Measurements from ENCODE around the gene XG.

XG gene

GRCh38 chrX:2829469-2830246 lies 77.8 kb downstream of the XG start:
- Histone ChIP-seq H3F3A (ENCODE audit: insufficient read depth) (no peaks in the 10 kb centered on the region), H3K9me2 (replicated peaks; ENCODE audit: insufficient read depth, low read length) (no peaks in the 10 kb centered on the region), H4K20me1 (ENCODE audit: low read depth, low read length) (no peaks in the 10 kb centered on the region), H3K36me3 (ENCODE audit: low read length) (no peaks in the 10 kb centered on the region), H3K4me2 (ENCODE audit: low read depth, low read length, poor library complexity, severe bottlenecking) (no peak overlapping the region), H3K4me3 (ENCODE audit: insufficient read depth, low read length, poor library complexity, severe bottlenecking) (no peak overlapping the region), H3K9me3 (ENCODE audit: insufficient read depth, low read length) (no peaks in the 10 kb centered on the region), H3K9ac (ENCODE audit: low read length) (no peak overlapping the region), H3K79me2 (ENCODE audit: insufficient read depth, low read length) (no peaks in the 10 kb centered on the region), H3K27me3 (ENCODE audit: low read length) (no peaks in the 10 kb centered on the region), H2AFZ (ENCODE audit: low read depth, low read length, severe bottlenecking) (no peak overlapping the region), H3K27ac (ENCODE audit: low read depth, low read length) (no peak overlapping the region)
- no peak for TF ChIP-seq EZH2phosphoT487 (conservative IDR thresholded peaks at IDR 0.05; ENCODE audit: low read length)
- no peak for TF ChIP-seq CTCF (IDR thresholded peaks at IDR 0.05; ENCODE audit: insufficient read depth, low read length, poor library complexity, severe bottlenecking)

GRCh38 chrX:2831471-2832228 lies 79.8 kb downstream of the XG start:
- TF ChIP-seq CTCF (IDR thresholded peaks at IDR 0.05; ENCODE audit: insufficient read depth, low read length, poor library complexity, severe bottlenecking) (no peak), EZH2phosphoT487 (conservative IDR thresholded peaks at IDR 0.05; ENCODE audit: low read length) (no peak)
- no peak overlapping the region for H3K4me2 ChIP-seq (ENCODE audit: low read depth, low read length, poor library complexity, severe bottlenecking)

GRCh38 chrX:2837961-2838360 lies 86.1 kb downstream of the XG start:
- Histone ChIP-seq H3K27me3 (ENCODE audit: low read length) (no peaks in the 10 kb centered on the region), H3K9me2 (replicated peaks; ENCODE audit: insufficient read depth, low read length) (no peaks in the 10 kb centered on the region), H3F3A (ENCODE audit: insufficient read depth) (no peaks in the 10 kb centered on the region), H3K27ac (ENCODE audit: low read depth, low read length) (no peak overlapping the region), H3K4me3 (ENCODE audit: insufficient read depth, low read length, poor library complexity, severe bottlenecking) (no peak overlapping the region), H3K9me3 (ENCODE audit: insufficient read depth, low read length) (no peaks in the 10 kb centered on the region), H2AFZ (ENCODE audit: low read depth, low read length, severe bottlenecking) (no peak overlapping the region), H3K36me3 (ENCODE audit: low read length) (no peaks in the 10 kb centered on the region), H3K4me2 (ENCODE audit: low read depth, low read length, poor library complexity, severe bottlenecking) (no peak overlapping the region), H3K9ac (ENCODE audit: low read length) (no peak overlapping the region), H3K79me2 (ENCODE audit: insufficient read depth, low read length) (no peaks in the 10 kb centered on the region), H4K20me1 (ENCODE audit: low read depth, low read length) (no peaks in the 10 kb centered on the region)
- TF ChIP-seq CTCF (IDR thresholded peaks at IDR 0.05; ENCODE audit: insufficient read depth, low read length, poor library complexity, severe bottlenecking) = no peak
- no peak for TF ChIP-seq EZH2phosphoT487 (conservative IDR thresholded peaks at IDR 0.05; ENCODE audit: low read length)

More at GRCh38 chrX:2831471-2832228, 79.8 kb downstream of the XG start:
- Histone ChIP-seq H3K36me3 (ENCODE audit: low read length) (no peaks in the 10 kb centered on the region), H2AFZ (ENCODE audit: low read depth, low read length, severe bottlenecking) (no peak overlapping the region), H3K9me3 (ENCODE audit: insufficient read depth, low read length) (no peaks in the 10 kb centered on the region), H3K9me2 (replicated peaks; ENCODE audit: insufficient read depth, low read length) (no peaks in the 10 kb centered on the region), H4K20me1 (ENCODE audit: low read depth, low read length) (no peaks in the 10 kb centered on the region), H3K79me2 (ENCODE audit: insufficient read depth, low read length) (no peaks in the 10 kb centered on the region), H3K27ac (ENCODE audit: low read depth, low read length) (no peak overlapping the region), H3K4me3 (ENCODE audit: insufficient read depth, low read length, poor library complexity, severe bottlenecking) (no peak overlapping the region), H3F3A (ENCODE audit: insufficient read depth) (no peaks in the 10 kb centered on the region), H3K27me3 (ENCODE audit: low read length) (no peaks in the 10 kb centered on the region), H3K9ac (ENCODE audit: low read length) (no peak overlapping the region)

All from SU-DHL-6 (cell line).